Tibial nerve (tissue), 4 donors: ENCODE measurements around the gene CTBS.

Source experiments
- EP300 ChIP-seq, 2 donors: sonication (generic); formaldehyde crosslinking; IDR thresholded peaks; one replicate each; pipeline ENCODE4 v1.6.1; 2017; ENCODE audit warnings: antibody characterized with exemption in 2 of 2, mild to moderate bottlenecking in 1 of 2
- POLR2A ChIP-seq, 2 donors: fragments of 450-650 bp; IDR thresholded peaks; one replicate each; pipeline ENCODE4 v1.6.1; 2017; ENCODE audit warnings: antibody characterized with exemption in 2 of 2, mild to moderate bottlenecking in 2 of 2, moderate library complexity in 2 of 2
- TF ChIP-seq, protein P1 (sequence below), 5 experiments: fragments of 200-600 bp in 3 of 5; fragments of 450-650 bp in 2 of 5; sonication (generic) in 3 of 5; IDR thresholded peaks; one replicate each; pipeline ENCODE4 v1.5.1; 2016 to 2019; ENCODE audit warnings: antibody characterized with exemption in 5 of 5, mild to moderate bottlenecking in 3 of 5, moderate library complexity in 2 of 5

DNA sequence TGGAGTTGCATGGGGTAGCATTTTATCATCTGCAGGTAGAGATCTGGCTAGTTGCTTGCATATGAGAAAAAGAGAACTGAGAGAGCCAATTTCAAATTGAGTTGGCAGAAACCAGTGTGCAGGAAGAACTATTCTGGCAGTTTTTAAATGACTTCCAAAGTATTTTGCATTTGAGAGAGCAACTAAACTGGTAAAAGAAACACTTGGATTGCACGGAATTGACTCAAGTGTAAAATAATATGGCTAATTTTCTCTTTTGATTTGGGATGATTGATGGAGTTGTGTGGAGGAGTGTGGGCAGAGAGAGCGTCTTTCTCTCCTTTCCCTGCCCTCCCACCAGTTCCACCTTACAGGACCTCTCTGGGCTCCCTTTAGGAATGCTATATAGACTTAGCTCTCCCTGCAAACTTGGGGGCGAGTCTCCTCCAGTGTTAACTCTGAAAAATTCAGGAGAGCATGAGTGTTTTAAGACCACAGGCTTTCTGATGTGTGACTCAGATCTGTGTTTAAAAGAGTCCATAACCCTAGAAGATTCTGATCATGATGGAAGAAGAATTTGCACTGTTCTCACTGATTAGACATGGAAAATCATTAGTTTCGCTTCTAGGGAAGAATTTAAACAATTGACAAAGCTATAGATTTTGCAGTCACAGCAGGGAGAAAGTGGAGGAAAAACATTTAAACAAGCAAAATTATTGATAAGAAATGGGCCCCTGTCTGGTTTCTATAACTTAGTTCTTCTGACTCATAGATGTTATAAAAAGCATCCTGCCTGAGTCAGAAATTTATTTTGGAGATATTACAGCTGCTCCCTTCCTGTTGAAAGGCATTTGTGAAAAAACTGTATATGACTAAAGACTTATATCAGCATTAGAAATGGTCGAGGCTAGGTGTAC is 24.9 kb upstream of the CTBS start:
- TF ChIP-seq, protein P1, sequence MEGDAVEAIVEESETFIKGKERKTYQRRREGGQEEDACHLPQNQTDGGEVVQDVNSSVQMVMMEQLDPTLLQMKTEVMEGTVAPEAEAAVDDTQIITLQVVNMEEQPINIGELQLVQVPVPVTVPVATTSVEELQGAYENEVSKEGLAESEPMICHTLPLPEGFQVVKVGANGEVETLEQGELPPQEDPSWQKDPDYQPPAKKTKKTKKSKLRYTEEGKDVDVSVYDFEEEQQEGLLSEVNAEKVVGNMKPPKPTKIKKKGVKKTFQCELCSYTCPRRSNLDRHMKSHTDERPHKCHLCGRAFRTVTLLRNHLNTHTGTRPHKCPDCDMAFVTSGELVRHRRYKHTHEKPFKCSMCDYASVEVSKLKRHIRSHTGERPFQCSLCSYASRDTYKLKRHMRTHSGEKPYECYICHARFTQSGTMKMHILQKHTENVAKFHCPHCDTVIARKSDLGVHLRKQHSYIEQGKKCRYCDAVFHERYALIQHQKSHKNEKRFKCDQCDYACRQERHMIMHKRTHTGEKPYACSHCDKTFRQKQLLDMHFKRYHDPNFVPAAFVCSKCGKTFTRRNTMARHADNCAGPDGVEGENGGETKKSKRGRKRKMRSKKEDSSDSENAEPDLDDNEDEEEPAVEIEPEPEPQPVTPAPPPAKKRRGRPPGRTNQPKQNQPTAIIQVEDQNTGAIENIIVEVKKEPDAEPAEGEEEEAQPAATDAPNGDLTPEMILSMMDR (IDR thresholded peaks at IDR 0.05) = no peak
- TF ChIP-seq POLR2A (IDR thresholded peaks at IDR 0.05) = no peak
- no peak for TF ChIP-seq EP300 (IDR thresholded peaks at IDR 0.05)
